ENCODE measurements around the gene FGF1.

GRCh38 chr5:142717582-142718215 is 31.8 kb upstream of the FGF1 start:
- TF ChIP-seq, protein P1, sequence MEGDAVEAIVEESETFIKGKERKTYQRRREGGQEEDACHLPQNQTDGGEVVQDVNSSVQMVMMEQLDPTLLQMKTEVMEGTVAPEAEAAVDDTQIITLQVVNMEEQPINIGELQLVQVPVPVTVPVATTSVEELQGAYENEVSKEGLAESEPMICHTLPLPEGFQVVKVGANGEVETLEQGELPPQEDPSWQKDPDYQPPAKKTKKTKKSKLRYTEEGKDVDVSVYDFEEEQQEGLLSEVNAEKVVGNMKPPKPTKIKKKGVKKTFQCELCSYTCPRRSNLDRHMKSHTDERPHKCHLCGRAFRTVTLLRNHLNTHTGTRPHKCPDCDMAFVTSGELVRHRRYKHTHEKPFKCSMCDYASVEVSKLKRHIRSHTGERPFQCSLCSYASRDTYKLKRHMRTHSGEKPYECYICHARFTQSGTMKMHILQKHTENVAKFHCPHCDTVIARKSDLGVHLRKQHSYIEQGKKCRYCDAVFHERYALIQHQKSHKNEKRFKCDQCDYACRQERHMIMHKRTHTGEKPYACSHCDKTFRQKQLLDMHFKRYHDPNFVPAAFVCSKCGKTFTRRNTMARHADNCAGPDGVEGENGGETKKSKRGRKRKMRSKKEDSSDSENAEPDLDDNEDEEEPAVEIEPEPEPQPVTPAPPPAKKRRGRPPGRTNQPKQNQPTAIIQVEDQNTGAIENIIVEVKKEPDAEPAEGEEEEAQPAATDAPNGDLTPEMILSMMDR (IDR thresholded peaks at IDR 0.05; ENCODE audit: low read depth, low read length), result peak; percentile 69
- no peak for TF ChIP-seq EZH2phosphoT487 (IDR thresholded peaks at IDR 0.05; ENCODE audit: low read depth)

Measured in OCI-LY3 (cell line).